Gastroesophageal sphincter (tissue), 4 donors: ENCODE measurements around the gene C1QB. TPM values are rescaled to one million over a fixed set of nuclear protein-coding genes. Genes with fewer than 3 reads are reported as not detected.

Experiments used
- ATAC-seq: fragments of 150-250 bp; one replicate; pipeline ENCODE4 v1.9.1; 2016; ENCODE audit warnings: mild to moderate bottlenecking, moderate library complexity
- H3K27ac ChIP-seq, 4 donors: fragments of 200-600 bp; sonication (generic) in 3 of 4; 1 replicate in 3 of 4; 2 replicates in 1 of 4; pipeline ENCODE4 v1.5.1; 2016 to 2019
- H3K27me3 ChIP-seq: fragments of 200-600 bp; sonication (generic); one replicate; pipeline ENCODE4 v1.5.1; 2019
- H3K36me3 ChIP-seq, 2 donors: fragments of 200-600 bp; sonication (generic); one replicate each; pipeline ENCODE4 v1.5.1; 2019; ENCODE audit warnings: control low read depth in 1 of 2
- H3K4me1 ChIP-seq, 3 donors: fragments of 200-600 bp; sonication (generic); 1 replicate in 2 of 3; 2 replicates in 1 of 3; pipeline ENCODE4 v1.5.1; 2016 to 2019; ENCODE audit warnings: control low read depth in 2 of 3
- H3K4me3 ChIP-seq, 2 donors: fragments of 200-600 bp; sonication (generic); one replicate each; pipeline ENCODE4 v1.5.1; 2019; ENCODE audit warnings: mild to moderate bottlenecking in 1 of 2, moderate library complexity in 1 of 2
- H3K9me3 ChIP-seq, 3 donors: fragments of 200-600 bp; sonication (generic); one replicate each; pipeline ENCODE4 v1.5.1; 2017 to 2019; ENCODE audit warnings: control low read depth in 2 of 3
- CTCF ChIP-seq, 4 experiments: fragments of 200-600 bp in 2 of 4; fragments of 450-650 bp in 2 of 4; sonication (generic) in 1 of 4; IDR thresholded peaks; one replicate each; pipeline ENCODE4 v1.5.1; 2017 to 2019; ENCODE audit warnings: antibody characterized with exemption in 4 of 4, mild to moderate bottlenecking in 2 of 4, moderate library complexity in 2 of 4
- EP300 ChIP-seq: sonication (generic); formaldehyde crosslinking; IDR thresholded peaks from one replicate; pipeline ENCODE4 v1.6.1; 2017; ENCODE audit warnings: antibody characterized with exemption, mild to moderate bottlenecking
- POLR2A ChIP-seq, 2 donors: fragments of 450-650 bp; IDR thresholded peaks; one replicate each; pipeline ENCODE4 v1.6.1; 2017; ENCODE audit warnings: antibody characterized with exemption in 2 of 2, mild to moderate bottlenecking in 2 of 2, moderate library complexity in 1 of 2
- POLR2AphosphoS5 ChIP-seq: sonication (generic); formaldehyde crosslinking; IDR thresholded peaks from one replicate; pipeline ENCODE4 v1.6.1; 2017; ENCODE audit warnings: antibody characterized with exemption
- WGBS, 2 donors: methylation state at CpG; one replicate each; pipeline ENCODE4 v1.1.5; 2018; ENCODE audit warnings: low coverage in 1 of 2; 5-methylcytosine and 5-hydroxymethylcytosine counted together
- total RNA-seq, 4 donors: library from RNA; depleted of rRNA; stranded (reverse); fragments of >200 nt; gene quantifications; one replicate each; pipeline ENCODE4 v1.1.0, GENCODE V29; 2016

Gene C1QB
- total RNA-seq, 4 donors from 2014 or later = 37.0 to 607 (median 249) TPM

GRCh38 chr1:22685591-22686059, 32.6 kb downstream of the C1QB start:
- H3K27ac ChIP-seq = no peak overlapping the region
- no peaks in the 10 kb centered on the region for H3K36me3 ChIP-seq
- TF ChIP-seq POLR2AphosphoS5 (no peak), POLR2A (IDR thresholded peaks at IDR 0.05) (no peak), EP300 (no peak), CTCF (IDR thresholded peaks at IDR 0.05) (no peak)
- whole genome bisulfite sequencing, 2 donors = 16 to 27% methylated on average over 5 to 10 of the region's 10 CpGs
- H3K4me3 ChIP-seq = no peak overlapping the region
- ATAC-seq = no peak
- H3K9me3 ChIP-seq = no peaks in the 10 kb centered on the region
- no peaks in the 10 kb centered on the region for H3K4me1 ChIP-seq
- peaks cover 65% of the 10 kb centered on the region for H3K27me3 ChIP-seq

- Histone ChIP-seq H3K4me1 (no peaks in the 10 kb centered on the region), H3K36me3 (no peaks in the 10 kb centered on the region), H3K27ac (no peak overlapping the region), H3K9me3 (no peaks in the 10 kb centered on the region), H3K4me3 (no peak overlapping the region), H3K27me3 (peaks cover 58% of the 10 kb centered on the region)
- no peak for ATAC-seq
- no peak for TF ChIP-seq POLR2A (IDR thresholded peaks at IDR 0.05)
- no peak for TF ChIP-seq EP300
- TF ChIP-seq CTCF (IDR thresholded peaks at IDR 0.05) = no peak
- no peak for TF ChIP-seq POLR2AphosphoS5
- 88% methylated on average over 1 of the region's 2 CpGs; no CpG with 5 or more reads in 1 of the 2 donors for WGBS, 2 donors
Observed at GRCh38 chr1:22687191-22687590, 34.2 kb downstream of the C1QB start.

- no peak for ATAC-seq
- H3K4me1 ChIP-seq = no peaks in the 10 kb centered on the region
- no peaks in the 10 kb centered on the region for H3K36me3 ChIP-seq
- H3K27ac ChIP-seq = no peak overlapping the region
- H3K27me3 ChIP-seq = peaks cover 54% of the 10 kb centered on the region
- H3K4me3 ChIP-seq = no peak overlapping the region
- H3K9me3 ChIP-seq = no peaks in the 10 kb centered on the region
- TF ChIP-seq EP300 (no peak), POLR2AphosphoS5 (no peak), CTCF (IDR thresholded peaks at IDR 0.05) (no peak), POLR2A (IDR thresholded peaks at IDR 0.05) (no peak)
Observed at GRCh38 chr1:22688466-22688865, 35.4 kb downstream of the C1QB start.

GRCh38 chr1:22689505-22689904, 36.5 kb downstream of the C1QB start:
- ATAC-seq = peak; percentile 41
- no peaks in the 10 kb centered on the region for H3K4me1 ChIP-seq
- H3K9me3 ChIP-seq = no peaks in the 10 kb centered on the region
- H3K27ac ChIP-seq = no peak overlapping the region
- 52 to 83% methylated on average over 4 to 8 of the region's 11 CpGs for WGBS, 2 donors
- H3K27me3 ChIP-seq = peaks cover 49% of the 10 kb centered on the region
- TF ChIP-seq CTCF (IDR thresholded peaks at IDR 0.05) = no peak
- no peak for TF ChIP-seq EP300
- TF ChIP-seq POLR2AphosphoS5 = no peak
- no peak for TF ChIP-seq POLR2A (IDR thresholded peaks at IDR 0.05)
- H3K36me3 ChIP-seq = no peaks in the 10 kb centered on the region
- H3K4me3 ChIP-seq = no peak overlapping the region

- Histone ChIP-seq H3K27me3 (peaks cover 44% of the 10 kb centered on the region), H3K36me3 (no peaks in the 10 kb centered on the region), H3K27ac (no peak overlapping the region), H3K4me1 (no peaks in the 10 kb centered on the region), H3K9me3 (no peaks in the 10 kb centered on the region), H3K4me3 (no peak overlapping the region)
- TF ChIP-seq CTCF (IDR thresholded peaks at IDR 0.05) = no peak
- no peak for TF ChIP-seq POLR2A (IDR thresholded peaks at IDR 0.05)
- TF ChIP-seq POLR2AphosphoS5 = no peak
- no peak for TF ChIP-seq EP300
- no peak for ATAC-seq
- 66 to 76% methylated on average over 9 of the region's 13 CpGs for WGBS, 2 donors
Observed at GRCh38 chr1:22691031-22691753, 38.2 kb downstream of the C1QB start.
